HG02623 (cell line): ENCODE data around the gene BAD.

Experiments
- ATAC-seq: cut with Tn5 transposase; IDR thresholded peaks from one replicate; pipeline ENCODE4 v1.9.1; 2021; ENCODE audit warnings: moderate library complexity; ENCODE audit not compliant: unreplicated experiment

BAD gene

DNA sequence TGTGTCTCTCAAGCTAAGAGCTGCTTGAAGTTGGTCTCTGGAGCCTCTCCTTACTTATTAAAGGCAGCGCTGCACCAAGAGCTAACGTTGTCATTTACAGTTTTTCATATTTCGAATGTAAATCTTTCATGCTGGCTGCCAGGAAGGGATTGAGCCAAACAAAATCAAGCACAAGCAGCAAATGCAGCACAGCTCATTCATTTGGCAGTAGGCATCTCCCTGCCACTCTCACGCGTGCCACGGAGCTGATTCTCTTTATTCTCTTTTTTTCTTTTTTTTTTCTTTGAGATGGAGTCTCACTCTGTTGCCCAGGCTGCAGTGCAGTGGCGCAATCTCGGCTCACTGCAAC lies 51.5 kb downstream of the BAD start:
- ATAC-seq: no peak

DNA sequence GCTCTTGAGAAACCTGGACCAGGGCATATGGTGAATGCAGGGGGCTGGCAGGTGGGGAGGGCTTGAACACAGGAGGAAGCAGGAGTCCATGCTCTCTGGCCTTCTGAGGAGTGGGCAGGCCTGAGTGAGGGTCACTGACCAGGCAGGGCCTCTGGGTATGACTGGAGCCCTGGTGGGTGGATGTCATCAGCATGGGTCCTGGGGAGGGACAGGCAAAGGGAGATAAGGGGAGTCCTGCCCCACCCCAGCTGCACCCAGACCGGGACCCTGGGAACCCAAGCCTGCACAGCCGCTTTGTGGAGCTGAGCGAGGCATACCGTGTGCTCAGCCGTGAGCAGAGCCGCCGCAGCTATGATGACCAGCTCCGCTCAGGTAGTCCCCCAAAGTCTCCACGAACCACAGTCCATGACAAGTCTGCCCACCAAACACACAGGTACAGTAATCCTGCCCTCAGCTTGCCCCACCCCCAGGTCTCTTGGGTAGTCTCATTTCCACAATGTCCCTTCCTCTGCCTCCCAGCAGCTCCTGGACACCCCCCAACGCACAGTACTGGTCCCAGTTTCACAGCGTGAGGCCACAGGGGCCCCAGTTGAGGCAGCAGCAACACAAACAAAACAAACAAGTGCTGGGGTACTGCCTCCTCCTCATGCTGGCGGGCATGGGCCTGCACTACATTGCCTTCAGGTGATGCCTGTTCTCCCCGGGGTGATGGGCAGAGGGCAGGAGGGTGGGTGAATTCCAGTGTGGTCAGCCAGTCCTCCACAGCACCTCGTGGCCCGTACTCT lies 52.1 kb downstream of the BAD start:
- ATAC-seq: no peak

DNA sequence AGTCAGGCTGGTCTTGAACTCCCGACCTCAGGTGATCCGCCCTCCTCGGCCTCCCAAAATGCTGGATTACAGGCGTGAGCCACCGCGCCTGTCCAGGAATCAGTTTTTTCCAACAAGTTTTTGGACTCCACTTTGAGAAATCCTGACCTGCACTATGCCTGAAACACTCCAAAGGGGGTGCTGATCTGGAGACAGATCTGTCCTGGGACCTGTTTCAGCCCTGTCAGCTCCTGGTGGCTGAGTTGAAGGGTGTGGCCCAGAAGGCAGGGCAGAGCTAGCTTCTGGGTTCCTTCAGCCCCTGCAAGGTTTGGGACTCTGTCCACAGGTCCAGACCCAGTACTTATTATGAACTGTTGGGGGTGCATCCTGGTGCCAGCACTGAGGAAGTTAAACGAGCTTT lies 52.9 kb downstream of the BAD start:
- no peak for ATAC-seq

DNA sequence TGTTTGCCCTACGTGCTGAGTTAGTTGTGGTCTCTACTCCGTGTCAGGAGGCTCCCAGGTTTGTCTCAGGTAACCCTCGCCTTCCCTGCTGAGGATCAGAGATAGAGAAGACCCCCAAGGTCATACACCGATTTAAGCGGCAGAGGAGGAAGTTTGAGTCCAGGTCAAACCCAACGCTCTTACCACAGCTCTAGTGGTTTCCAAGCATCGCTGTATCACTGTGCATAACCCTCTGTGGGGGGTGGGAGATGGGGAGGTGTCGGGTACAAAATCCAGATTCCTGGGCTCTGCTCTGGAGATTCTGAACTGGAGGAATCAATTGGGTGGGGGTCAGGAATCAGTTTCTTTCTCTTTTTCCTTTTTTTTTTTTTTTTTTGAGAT lies 53.5 kb downstream of the BAD start:
- no peak for ATAC-seq

- ATAC-seq: no peak
These were observed 54.1 kb downstream of the BAD start, which contains the start of gene DNAJC4 for GRCh38 chr11:64230171-64230984. TSS of gene DNAJC4 (plus strand) at chr11:64230548. CDS start at chr11:64230855, 307 bp downstream.

GRCh38 chr11:64229744-64230170 lies 54.7 kb downstream of the BAD start:
- ATAC-seq: no peak

- no peak for ATAC-seq
These were observed 55.2 kb downstream of the BAD start for GRCh38 chr11:64229090-64229743.

- ATAC-seq: no peak
These were observed 57.0 kb downstream of the BAD start for GRCh38 chr11:64227405-64227956.

GRCh38 chr11:64226507-64227051 lies 57.9 kb downstream of the BAD start:
- no peak for ATAC-seq

DNA sequence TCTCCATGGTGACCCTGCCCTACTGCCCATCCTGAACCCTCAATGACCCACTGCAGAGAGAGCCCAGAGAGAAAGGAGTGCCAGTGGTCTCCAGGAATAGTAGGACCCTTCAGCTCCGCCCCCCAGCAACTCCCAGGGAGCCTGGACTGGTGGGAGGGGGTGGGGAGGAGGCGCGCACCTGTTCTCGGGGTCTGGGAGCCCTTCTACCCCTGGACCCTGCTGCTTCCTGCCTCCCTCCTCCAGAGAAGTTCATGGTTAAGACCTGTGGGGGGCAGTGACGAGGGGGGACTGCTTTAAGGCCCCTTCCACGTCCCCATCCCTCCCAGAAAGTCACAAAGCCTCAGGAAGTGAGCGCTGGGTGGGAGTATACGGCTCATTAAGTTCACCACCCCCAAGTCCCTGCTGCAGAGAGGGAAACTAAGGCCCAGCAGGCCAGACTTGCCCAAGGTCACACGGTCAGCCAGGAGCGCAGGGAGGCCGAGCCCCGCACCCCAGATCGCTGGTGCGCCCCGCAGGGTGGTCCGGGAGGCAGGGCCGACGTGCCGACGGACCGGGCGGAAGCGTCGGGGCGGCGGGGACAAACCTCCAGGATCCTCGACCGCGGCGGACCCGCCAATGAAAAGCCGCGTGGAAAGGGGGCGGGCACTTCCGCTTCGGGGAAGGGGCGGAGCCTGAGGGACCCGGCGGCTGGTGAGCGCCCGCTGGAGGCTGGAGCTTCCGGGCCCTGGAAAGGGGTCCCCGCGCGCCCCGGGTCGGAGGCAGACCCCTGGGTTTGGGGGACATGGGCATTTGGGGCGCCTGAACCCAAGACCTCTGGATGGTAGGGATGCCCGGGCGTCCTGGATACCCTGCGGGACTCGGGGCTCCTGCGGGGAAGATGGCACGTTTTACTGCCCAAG lies 58.6 kb downstream of the BAD start, which contains the start of the genes NUDT22 and TRPT1:
TSS of gene NUDT22 (plus strand) at position 667 of the 899 bp plus-strand sequence. CDS start 379 bp downstream, outside the sequence.
TSS of gene TRPT1 (minus strand) at position 579 of the 899 bp plus-strand sequence. CDS start at position 253, 326 bp downstream.
- peak; percentile 39 for ATAC-seq

GRCh38 chr11:64224891-64225607 lies 59.4 kb downstream of the BAD start:
- ATAC-seq: no peak

GRCh38 chr11:64224151-64224890 lies 60.1 kb downstream of the BAD start:
- no peak for ATAC-seq

- no peak for ATAC-seq
These were observed 61.3 kb downstream of the BAD start for GRCh38 chr11:64223001-64223651.

GRCh38 chr11:64222651-64223000 lies 61.8 kb downstream of the BAD start:
- no peak for ATAC-seq

- ATAC-seq: no peak
These were observed 63.7 kb downstream of the BAD start for GRCh38 chr11:64220798-64221197.

- no peak for ATAC-seq
These were observed 64.2 kb downstream of the BAD start for GRCh38 chr11:64220271-64220670.
